T-helper 9 cell (primary cell): ENCODE results near the gene RAD54L.
"Not testable (repeated sequence)": the region's sequence is repeated elsewhere in the genome, so short reads cannot be mapped to it uniquely, and the experiment has no call there.

Experiments used
- DNase-seq: peaks from one replicate; pipeline ENCODE4 v3.0.0-alpha.2; 2020

The RAD54L gene

DNA sequence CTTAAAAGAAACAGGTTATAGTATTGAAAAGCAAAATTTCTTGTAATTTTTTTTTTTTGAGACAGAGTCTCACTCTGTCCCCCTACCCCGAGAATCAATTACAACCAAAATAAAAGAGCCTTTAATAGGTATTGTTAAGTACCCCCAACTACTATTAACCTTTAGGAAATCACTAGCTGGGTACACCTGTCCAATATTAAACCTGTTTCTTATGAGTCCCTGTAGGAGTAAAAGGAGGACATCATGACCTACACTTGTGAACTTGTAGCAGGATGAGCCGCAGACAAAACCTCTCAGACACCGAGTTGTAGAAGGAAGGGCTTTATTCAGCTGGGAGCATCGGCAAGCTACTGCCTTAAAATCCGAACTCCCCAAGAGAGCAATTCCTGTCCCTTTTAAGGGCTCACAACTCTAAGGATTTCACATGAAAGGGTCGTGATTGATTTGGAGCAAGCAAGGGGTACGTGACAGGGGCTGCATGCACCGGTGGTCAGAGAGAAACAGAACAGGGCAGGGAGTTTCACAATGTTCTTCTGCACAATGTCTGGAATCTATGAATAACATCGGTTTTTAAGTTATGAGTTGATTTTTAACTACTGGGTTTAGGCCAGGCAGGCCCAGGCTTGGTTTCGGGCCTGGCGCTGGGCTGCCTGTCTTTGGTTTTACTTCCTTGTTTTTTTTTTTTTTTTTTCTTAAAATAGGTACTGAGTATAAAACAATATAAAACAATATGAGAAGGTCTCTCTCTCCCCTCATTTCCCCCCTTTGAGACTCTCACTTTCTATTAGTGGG, 77.9 kb downstream of the RAD54L start:
- DNase-seq: not testable (repeated sequence)
